ENCODE results near the gene NELL1. TPM values are rescaled to one million over a fixed set of nuclear protein-coding genes. Genes with fewer than 3 reads are reported as not detected.

NELL1 gene
- total and polyA plus RNA-seq, 2 experiments from 2014 or later, result 1.6 TPM; not detected in 1

- TF ChIP-seq, protein P1, sequence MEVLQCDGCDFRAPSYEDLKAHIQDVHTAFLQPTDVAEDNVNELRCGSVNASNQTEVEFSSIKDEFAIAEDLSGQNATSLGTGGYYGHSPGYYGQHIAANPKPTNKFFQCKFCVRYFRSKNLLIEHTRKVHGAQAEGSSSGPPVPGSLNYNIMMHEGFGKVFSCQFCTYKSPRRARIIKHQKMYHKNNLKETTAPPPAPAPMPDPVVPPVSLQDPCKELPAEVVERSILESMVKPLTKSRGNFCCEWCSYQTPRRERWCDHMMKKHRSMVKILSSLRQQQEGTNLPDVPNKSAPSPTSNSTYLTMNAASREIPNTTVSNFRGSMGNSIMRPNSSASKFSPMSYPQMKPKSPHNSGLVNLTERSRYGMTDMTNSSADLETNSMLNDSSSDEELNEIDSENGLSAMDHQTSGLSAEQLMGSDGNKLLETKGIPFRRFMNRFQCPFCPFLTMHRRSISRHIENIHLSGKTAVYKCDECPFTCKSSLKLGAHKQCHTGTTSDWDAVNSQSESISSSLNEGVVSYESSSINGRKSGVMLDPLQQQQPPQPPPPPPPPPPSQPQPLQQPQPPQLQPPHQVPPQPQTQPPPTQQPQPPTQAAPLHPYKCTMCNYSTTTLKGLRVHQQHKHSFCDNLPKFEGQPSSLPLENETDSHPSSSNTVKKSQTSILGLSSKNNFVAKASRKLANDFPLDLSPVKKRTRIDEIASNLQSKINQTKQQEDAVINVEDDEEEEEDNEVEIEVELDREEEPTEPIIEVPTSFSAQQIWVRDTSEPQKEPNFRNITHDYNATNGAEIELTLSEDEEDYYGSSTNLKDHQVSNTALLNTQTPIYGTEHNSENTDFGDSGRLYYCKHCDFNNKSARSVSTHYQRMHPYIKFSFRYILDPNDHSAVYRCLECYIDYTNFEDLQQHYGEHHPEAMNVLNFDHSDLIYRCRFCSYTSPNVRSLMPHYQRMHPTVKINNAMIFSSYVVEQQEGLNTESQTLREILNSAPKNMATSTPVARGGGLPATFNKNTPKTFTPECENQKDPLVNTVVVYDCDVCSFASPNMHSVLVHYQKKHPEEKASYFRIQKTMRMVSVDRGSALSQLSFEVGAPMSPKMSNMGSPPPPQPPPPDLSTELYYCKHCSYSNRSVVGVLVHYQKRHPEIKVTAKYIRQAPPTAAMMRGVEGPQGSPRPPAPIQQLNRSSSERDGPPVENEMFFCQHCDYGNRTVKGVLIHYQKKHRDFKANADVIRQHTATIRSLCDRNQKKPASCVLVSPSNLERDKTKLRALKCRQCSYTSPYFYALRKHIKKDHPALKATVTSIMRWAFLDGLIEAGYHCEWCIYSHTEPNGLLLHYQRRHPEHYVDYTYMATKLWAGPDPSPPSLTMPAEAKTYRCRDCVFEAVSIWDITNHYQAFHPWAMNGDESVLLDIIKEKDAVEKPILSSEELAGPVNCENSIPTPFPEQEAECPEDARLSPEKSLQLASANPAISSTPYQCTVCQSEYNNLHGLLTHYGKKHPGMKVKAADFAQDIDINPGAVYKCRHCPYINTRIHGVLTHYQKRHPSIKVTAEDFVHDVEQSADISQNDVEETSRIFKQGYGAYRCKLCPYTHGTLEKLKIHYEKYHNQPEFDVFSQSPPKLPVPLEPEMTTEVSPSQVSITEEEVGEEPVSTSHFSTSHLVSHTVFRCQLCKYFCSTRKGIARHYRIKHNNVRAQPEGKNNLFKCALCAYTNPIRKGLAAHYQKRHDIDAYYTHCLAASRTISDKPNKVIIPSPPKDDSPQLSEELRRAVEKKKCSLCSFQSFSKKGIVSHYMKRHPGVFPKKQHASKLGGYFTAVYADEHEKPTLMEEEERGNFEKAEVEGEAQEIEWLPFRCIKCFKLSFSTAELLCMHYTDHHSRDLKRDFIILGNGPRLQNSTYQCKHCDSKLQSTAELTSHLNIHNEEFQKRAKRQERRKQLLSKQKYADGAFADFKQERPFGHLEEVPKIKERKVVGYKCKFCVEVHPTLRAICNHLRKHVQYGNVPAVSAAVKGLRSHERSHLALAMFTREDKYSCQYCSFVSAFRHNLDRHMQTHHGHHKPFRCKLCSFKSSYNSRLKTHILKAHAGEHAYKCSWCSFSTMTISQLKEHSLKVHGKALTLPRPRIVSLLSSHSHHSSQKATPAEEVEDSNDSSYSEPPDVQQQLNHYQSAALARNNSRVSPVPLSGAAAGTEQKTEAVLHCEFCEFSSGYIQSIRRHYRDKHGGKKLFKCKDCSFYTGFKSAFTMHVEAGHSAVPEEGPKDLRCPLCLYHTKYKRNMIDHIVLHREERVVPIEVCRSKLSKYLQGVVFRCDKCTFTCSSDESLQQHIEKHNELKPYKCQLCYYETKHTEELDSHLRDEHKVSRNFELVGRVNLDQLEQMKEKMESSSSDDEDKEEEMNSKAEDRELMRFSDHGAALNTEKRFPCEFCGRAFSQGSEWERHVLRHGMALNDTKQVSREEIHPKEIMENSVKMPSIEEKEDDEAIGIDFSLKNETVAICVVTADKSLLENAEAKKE (CRISPR knock-in tag; IDR thresholded peaks at IDR 0.05), result no peak
- TF ChIP-seq EZH2phosphoT487 (IDR thresholded peaks at IDR 0.05; ENCODE audit: unreplicated experiment), result no peak
- TF ChIP-seq REST (IDR thresholded peaks at IDR 0.05; ENCODE audit: unreplicated experiment), result no peak
- no peak for TF ChIP-seq NANOG (IDR thresholded peaks at IDR 0.05; ENCODE audit: borderline replicate concordance)
- TF ChIP-seq STAT1 (IDR thresholded peaks at IDR 0.05; ENCODE audit: unreplicated experiment), result no peak
- TF ChIP-seq CTCF (conservative IDR thresholded peaks at IDR 0.05; ENCODE audit: low read depth in 2 of 2), result no peak
- no peak for TF ChIP-seq ZNF114 (CRISPR knock-in tag; IDR thresholded peaks at IDR 0.05)
Observed at GRCh38 chr11:21474529-21474928, 805.1 kb downstream of the NELL1 start (continued).

Data from GM23338 (cell line).